OCI-M2 (cell line): ENCODE measurements around the gene SSBP2.
"Not testable (repeated sequence)": the region's sequence is repeated elsewhere in the genome, so short reads cannot be mapped to it uniquely, and the experiment has no call there.

Source experiments
- DNase-seq: peaks from one replicate; lab custom pipeline; 2025; ENCODE audit not compliant: unreplicated experiment; lab: John Stamatoyannopoulos, UW

Gene SSBP2

GRCh38 chr5:81450940-81451339 is 300.0 kb downstream of the SSBP2 start:
- DNase-seq, result no peak

- DNase-seq, result no peak
Observed at GRCh38 chr5:81435023-81435422, 315.9 kb downstream of the SSBP2 start.

- DNase-seq, result no peak
Observed at GRCh38 chr5:81429985-81430384, 320.9 kb downstream of the SSBP2 start.

- no peak for DNase-seq
Observed at GRCh38 chr5:81429363-81429762, 321.5 kb downstream of the SSBP2 start.

- no peak for DNase-seq
Observed at GRCh38 chr5:81428861-81429260, 322.0 kb downstream of the SSBP2 start.

- DNase-seq, result no peak
Observed at GRCh38 chr5:81428446-81428845, 322.5 kb downstream of the SSBP2 start.

GRCh38 chr5:81427566-81427965 is 323.3 kb downstream of the SSBP2 start:
- no peak for DNase-seq

GRCh38 chr5:81426359-81427030 is 324.4 kb downstream of the SSBP2 start:
- DNase-seq, result no peak

- DNase-seq, result no peak
Observed at GRCh38 chr5:81425569-81425968, 325.3 kb downstream of the SSBP2 start.

- no peak for DNase-seq
Observed at GRCh38 chr5:81424728-81425127, 326.2 kb downstream of the SSBP2 start.

GRCh38 chr5:81422671-81423070 is 328.2 kb downstream of the SSBP2 start:
- no peak for DNase-seq

GRCh38 chr5:81420039-81420667 is 330.7 kb downstream of the SSBP2 start:
- DNase-seq, result no peak

GRCh38 chr5:81418606-81419005 is 332.3 kb downstream of the SSBP2 start:
- DNase-seq, result no peak

- no peak for DNase-seq
Observed at GRCh38 chr5:81417052-81417451, 333.8 kb downstream of the SSBP2 start.

- DNase-seq, result no peak
Observed at GRCh38 chr5:81409896-81410295, 341.0 kb downstream of the SSBP2 start.

GRCh38 chr5:81409361-81409760 is 341.5 kb downstream of the SSBP2 start:
- DNase-seq, result no peak

- no peak for DNase-seq
Observed at GRCh38 chr5:81408496-81408895, 342.4 kb downstream of the SSBP2 start.

GRCh38 chr5:81407811-81408210 is 343.1 kb downstream of the SSBP2 start:
- DNase-seq, result not testable (repeated sequence)

- DNase-seq, result no peak
Observed at GRCh38 chr5:81405126-81405891, 345.6 kb downstream of the SSBP2 start.

- DNase-seq, result no peak
Observed at GRCh38 chr5:81402192-81402930, 348.5 kb downstream of the SSBP2 start.

GRCh38 chr5:81401266-81401665 is 349.6 kb downstream of the SSBP2 start:
- no peak for DNase-seq
